GM12878 (cell line): ENCODE results near the gene HEATR9. TPM values are rescaled to one million over a fixed set of nuclear protein-coding genes. Genes with fewer than 3 reads are reported as not detected.
A peak's percentile ranks its signal among the peaks of the same experiment; 100 is the strongest.

Experiments
- ASH2L ChIP-seq: fragments of 300-600, 200-600 bp; sonication (generic); IDR thresholded peaks from 2 replicates; pipeline ENCODE4 v1.6.1; 2017; ENCODE audit warnings: low read depth, mild to moderate bottlenecking, borderline replicate concordance
- ATF7 ChIP-seq: fragments of 450-650 bp; IDR thresholded peaks from 2 replicates; pipeline ENCODE4 v1.6.1; 2016; ENCODE audit warnings: low read depth, mild to moderate bottlenecking
- CEBPB ChIP-seq, 2 experiments: fragments of 150-350 bp in 1 of 2; IDR thresholded peaks; 2 replicates each; pipeline ENCODE4 v1.6.1; 2012 to 2014; ENCODE audit warnings: low read depth in 2 of 2, low read length in 2 of 2, borderline replicate concordance in 1 of 2, inconsistent platforms in 1 of 2
- CHD2 ChIP-seq: IDR thresholded peaks from 2 replicates; pipeline ENCODE4 v1.6.1; 2011; ENCODE audit warnings: low read depth, low read length, improper control_type of control experiment, borderline replicate concordance
- ETV6 ChIP-seq, 2 experiments: fragments of 450-650 bp in 1 of 2; IDR thresholded peaks in 1 of 2; conservative IDR thresholded peaks in 1 of 2; 2 replicates each; pipeline ENCODE4 v1.6.1; 2014; ENCODE audit warnings: antibody characterized with exemption in 1 of 2, borderline replicate concordance in 1 of 2, low read depth in 1 of 2, mild to moderate bottlenecking in 1 of 2, moderate library complexity in 1 of 2
- IRF4 ChIP-seq: IDR thresholded peaks from 2 replicates; pipeline ENCODE4 v1.6.1; 2011; ENCODE audit warnings: low read depth, low read length
- MEF2B ChIP-seq: fragments of 450-650 bp; IDR thresholded peaks from 2 replicates; pipeline ENCODE4 v1.6.1; 2018; ENCODE audit warnings: mild to moderate bottlenecking, moderate library complexity; ENCODE audit not compliant: partially characterized antibody, poor library complexity, severe bottlenecking
- MTA3 ChIP-seq: IDR thresholded peaks from 2 replicates; pipeline ENCODE4 v1.6.1; 2012; ENCODE audit warnings: low read length, inconsistent platforms, borderline replicate concordance
- NFIC ChIP-seq: IDR thresholded peaks from 2 replicates; pipeline ENCODE4 v1.6.1; 2012; ENCODE audit warnings: low read depth, mild to moderate bottlenecking, inconsistent platforms, low read length, moderate library complexity
- PBX3 ChIP-seq: IDR thresholded peaks from 2 replicates; pipeline ENCODE4 v1.6.1; 2011; ENCODE audit warnings: mild to moderate bottlenecking, low read depth, low read length, moderate library complexity; ENCODE audit not compliant: insufficient replicate concordance
- POLR2A ChIP-seq: IDR thresholded peaks from 2 replicates; pipeline ENCODE4 v1.6.1; 2011; ENCODE audit warnings: low read depth, mild to moderate bottlenecking, low read length
- POLR2AphosphoS2 ChIP-seq: IDR thresholded peaks from 2 replicates; pipeline ENCODE4 v1.6.1; 2011; ENCODE audit warnings: low read depth, mild to moderate bottlenecking, low read length, improper control_type of control experiment, moderate library complexity
- POLR2AphosphoS5 ChIP-seq: IDR thresholded peaks from 2 replicates; pipeline ENCODE4 v1.6.1; 2011; ENCODE audit warnings: mild to moderate bottlenecking, low read length, inconsistent platforms
- POU2F2 ChIP-seq: IDR thresholded peaks from 3 replicates; pipeline ENCODE4 v1.6.1; 2011; ENCODE audit warnings: low read depth, mild to moderate bottlenecking, low read length, borderline replicate concordance
- RAD21 ChIP-seq: IDR thresholded peaks from 2 replicates; pipeline ENCODE4 v1.6.1; 2011; ENCODE audit warnings: mild to moderate bottlenecking, low read depth, low read length, moderate library complexity; ENCODE audit not compliant: insufficient read depth
- RELA ChIP-seq: fragments of 450-650 bp; IDR thresholded peaks from 2 replicates; pipeline ENCODE4 v1.8.0; 2014; ENCODE audit warnings: borderline replicate concordance; ENCODE audit not compliant: partially characterized antibody
- SIX5 ChIP-seq: IDR thresholded peaks from 2 replicates; pipeline ENCODE4 v1.6.1; 2011; ENCODE audit warnings: mild to moderate bottlenecking, low read depth, low read length, moderate library complexity; ENCODE audit not compliant: severe bottlenecking
- SMAD1 ChIP-seq: fragments of 450-650 bp; IDR thresholded peaks from 2 replicates; pipeline ENCODE4 v1.6.1; 2018; ENCODE audit warnings: mild to moderate bottlenecking, low read depth; ENCODE audit not compliant: partially characterized antibody
- SMARCA5 ChIP-seq: fragments of 450-650 bp; IDR thresholded peaks from 2 replicates; pipeline ENCODE4 v1.6.1; 2017; ENCODE audit warnings: mild to moderate bottlenecking
- SREBF1 ChIP-seq: IDR thresholded peaks from 2 replicates; pipeline ENCODE4 v1.6.1; 2012; ENCODE audit warnings: mild to moderate bottlenecking, low read length
- TCF12 ChIP-seq: IDR thresholded peaks from 2 replicates; pipeline ENCODE4 v1.6.1; 2011; ENCODE audit warnings: low read depth, mild to moderate bottlenecking, low read length
- ZNF687 ChIP-seq: fragments of 450-650 bp; IDR thresholded peaks from 2 replicates; pipeline ENCODE4 v1.6.1; 2017; ENCODE audit warnings: mild to moderate bottlenecking, moderate library complexity
- polyA plus RNA-seq, 11 experiments: library from polyadenylated mRNA; depleted of rRNA in 4 of 11; unstranded in 6 of 11; stranded (reverse) in 5 of 11; fragments of >200 nt; fragmentation: Nextera tagmentation in 4 of 11; fragmentation: Illumina TruSeq in 1 of 11; extraction: Ambion mirVana in 4 of 11; extraction: Trizol in 1 of 11; gene quantifications; 1 replicate in 1 of 11; 2 replicates in 10 of 11; pipeline versions ENCODE4 v1.2.1 to v1.2.3, GENCODE V29; 2011 to 2016; ENCODE audit warnings: inconsistent platforms in 2 of 11, missing spikeins in 2 of 11, low read depth in 1 of 11
- total RNA-seq, 4 experiments: library from RNA; depleted of rRNA in 3 of 4; stranded (reverse); fragments of >200 nt in 3 of 4; fragmentation: Illumina TruSeq in 1 of 4; extraction: Trizol in 1 of 4; gene quantifications; 2 replicates each; pipeline versions ENCODE4 v1.2.1 to v1.2.3, GENCODE V29; 2013 to 2021
- TF ChIP-seq, protein P1 (sequence below): fragments of 450-650 bp; conservative IDR thresholded peaks from 2 replicates; pipeline ENCODE4 v1.6.1; 2017; ENCODE audit warnings: mild to moderate bottlenecking, moderate library complexity

Gene HEATR9
- total and polyA plus RNA-seq, 10 of the 15 experiments (the other 5 are each of a cell fraction or from before 2014, with no cell fraction given), result 0.04 to 0.43 (median 0.13) TPM; not detected in 2

GRCh38 chr17:35808962-35809854 lies 59.5 kb downstream of the HEATR9 start, which contains the start of gene TAF15 (continued):
- TF ChIP-seq PBX3 (no peak), SMARCA5 (peak; percentile 84), MTA3 (no peak), SIX5 (peak; percentile 57), POLR2A (peak; percentile 97), ETV6 (conservative IDR thresholded peaks at IDR 0.05 in 1 of 2, IDR thresholded peaks at IDR 0.05 in 1 of 2; ENCODE audit: borderline replicate concordance in 1 of 2, low read depth in 1 of 2) (no peak), POLR2AphosphoS2 (peak; percentile 88), CEBPB (IDR thresholded peaks at IDR 0.05; ENCODE audit: borderline replicate concordance in 1 of 2, low read depth in 2 of 2, low read length in 2 of 2) (no peak), RAD21 (peak; percentile 34), MEF2B (peak; percentile 22), POLR2AphosphoS5 (peak; percentile 98), ASH2L (peak; percentile 92; the same call in 1 of the 2 replicates), CHD2 (peak; percentile 73; the same call in 1 of the 2 replicates), IRF4 (0 out of 2 replicates have a peak, but pooled peaks have one; percentile 30), ATF7 (peak; percentile 100), ZNF687 (peak; percentile 88), SMAD1 (no peak), SREBF1 (peak; percentile 100), POU2F2 (peak; percentile 90), NFIC (peak; percentile 69; the same call in 1 of the 2 replicates), TCF12 (peak; percentile 65; the same call in 1 of the 2 replicates), RELA (peak; percentile 52)
- TF ChIP-seq, protein P1, sequence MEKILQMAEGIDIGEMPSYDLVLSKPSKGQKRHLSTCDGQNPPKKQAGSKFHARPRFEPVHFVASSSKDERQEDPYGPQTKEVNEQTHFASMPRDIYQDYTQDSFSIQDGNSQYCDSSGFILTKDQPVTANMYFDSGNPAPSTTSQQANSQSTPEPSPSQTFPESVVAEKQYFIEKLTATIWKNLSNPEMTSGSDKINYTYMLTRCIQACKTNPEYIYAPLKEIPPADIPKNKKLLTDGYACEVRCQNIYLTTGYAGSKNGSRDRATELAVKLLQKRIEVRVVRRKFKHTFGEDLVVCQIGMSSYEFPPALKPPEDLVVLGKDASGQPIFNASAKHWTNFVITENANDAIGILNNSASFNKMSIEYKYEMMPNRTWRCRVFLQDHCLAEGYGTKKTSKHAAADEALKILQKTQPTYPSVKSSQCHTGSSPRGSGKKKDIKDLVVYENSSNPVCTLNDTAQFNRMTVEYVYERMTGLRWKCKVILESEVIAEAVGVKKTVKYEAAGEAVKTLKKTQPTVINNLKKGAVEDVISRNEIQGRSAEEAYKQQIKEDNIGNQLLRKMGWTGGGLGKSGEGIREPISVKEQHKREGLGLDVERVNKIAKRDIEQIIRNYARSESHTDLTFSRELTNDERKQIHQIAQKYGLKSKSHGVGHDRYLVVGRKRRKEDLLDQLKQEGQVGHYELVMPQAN, result peak; percentile 88
